Measurements from ENCODE around the gene DHRS2. TPM values are rescaled to one million over a fixed set of nuclear protein-coding genes. Genes with fewer than 3 reads are reported as not detected.

DHRS2 gene
- total RNA-seq, 4 donors from 2014 or later = 0.28 to 0.37 TPM; not detected in 2

DNA sequence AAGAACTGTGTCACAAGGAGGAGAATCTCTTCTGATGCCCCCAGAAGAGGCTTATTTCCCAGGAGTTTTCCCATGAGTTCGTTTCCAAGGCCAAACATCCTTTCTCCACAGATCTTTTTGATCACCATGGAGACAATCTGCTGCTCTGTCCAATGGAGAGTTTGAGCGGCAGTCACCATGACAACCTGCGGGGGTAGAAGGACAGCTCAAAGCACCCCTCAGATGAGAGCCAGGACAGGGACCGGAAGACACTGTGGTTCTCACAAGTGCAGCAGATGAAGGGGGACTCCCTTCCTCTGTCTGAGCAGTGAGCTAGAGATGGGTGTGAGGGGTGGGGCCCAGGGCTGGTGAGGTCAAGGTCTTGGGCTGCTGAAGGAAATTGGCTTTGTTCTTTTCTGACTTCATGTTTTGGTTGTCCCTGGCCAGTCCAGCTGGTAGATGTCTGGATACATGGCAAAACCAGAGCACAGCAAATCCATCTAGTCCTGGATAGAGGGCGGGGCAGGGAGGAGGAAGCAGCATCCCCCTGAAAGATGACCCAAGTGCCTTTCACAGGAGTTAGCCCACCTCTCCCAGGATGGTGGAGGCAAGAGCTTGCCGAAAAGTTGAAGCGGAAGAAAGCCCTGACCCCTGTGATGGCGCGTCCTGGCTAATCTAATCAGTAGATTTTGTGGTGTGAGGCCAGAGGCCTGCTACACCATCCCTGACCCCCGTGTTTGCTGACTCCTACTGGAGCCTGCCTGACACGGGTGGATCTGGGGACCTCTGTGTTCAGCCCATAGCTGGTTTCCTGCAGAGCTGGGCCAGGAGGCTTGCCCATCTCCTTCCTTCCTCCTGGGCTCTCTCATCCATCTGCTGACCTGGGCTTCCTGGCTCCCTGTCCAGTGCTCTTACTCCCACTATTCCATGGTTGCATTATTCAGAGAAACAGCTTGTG is 24.4 kb downstream of the DHRS2 start:
- no peaks in the 10 kb centered on the region for H3K27me3 ChIP-seq
- intact Hi-C loops (cut with DNase I; ENCODE audit: low total_unique reads) = no loop called here
- no peak for DNase-seq

DNA sequence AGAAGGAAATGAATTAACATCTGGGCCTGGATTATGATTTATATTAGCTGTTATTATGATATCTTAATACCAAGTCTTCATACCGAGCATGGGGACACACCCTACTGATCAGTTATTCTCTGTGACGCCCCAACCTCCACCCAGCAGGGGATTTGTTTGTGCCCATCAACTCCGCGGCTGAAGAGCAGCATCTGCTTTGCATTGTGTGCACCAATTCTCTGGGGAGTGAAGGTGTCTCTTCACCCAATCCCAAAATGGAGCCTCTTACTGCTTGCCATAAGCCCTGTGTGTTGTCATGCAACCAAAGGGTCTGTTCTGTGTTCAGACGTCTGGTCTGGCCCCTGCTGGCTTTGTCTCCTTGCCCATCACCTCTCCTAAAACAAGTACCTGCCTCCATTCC is 25.4 kb downstream of the DHRS2 start:
- no peak overlapping the region for H3K27ac ChIP-seq
- TF ChIP-seq POLR2A (IDR thresholded peaks at IDR 0.05) = no peak
- TF ChIP-seq, protein P1, sequence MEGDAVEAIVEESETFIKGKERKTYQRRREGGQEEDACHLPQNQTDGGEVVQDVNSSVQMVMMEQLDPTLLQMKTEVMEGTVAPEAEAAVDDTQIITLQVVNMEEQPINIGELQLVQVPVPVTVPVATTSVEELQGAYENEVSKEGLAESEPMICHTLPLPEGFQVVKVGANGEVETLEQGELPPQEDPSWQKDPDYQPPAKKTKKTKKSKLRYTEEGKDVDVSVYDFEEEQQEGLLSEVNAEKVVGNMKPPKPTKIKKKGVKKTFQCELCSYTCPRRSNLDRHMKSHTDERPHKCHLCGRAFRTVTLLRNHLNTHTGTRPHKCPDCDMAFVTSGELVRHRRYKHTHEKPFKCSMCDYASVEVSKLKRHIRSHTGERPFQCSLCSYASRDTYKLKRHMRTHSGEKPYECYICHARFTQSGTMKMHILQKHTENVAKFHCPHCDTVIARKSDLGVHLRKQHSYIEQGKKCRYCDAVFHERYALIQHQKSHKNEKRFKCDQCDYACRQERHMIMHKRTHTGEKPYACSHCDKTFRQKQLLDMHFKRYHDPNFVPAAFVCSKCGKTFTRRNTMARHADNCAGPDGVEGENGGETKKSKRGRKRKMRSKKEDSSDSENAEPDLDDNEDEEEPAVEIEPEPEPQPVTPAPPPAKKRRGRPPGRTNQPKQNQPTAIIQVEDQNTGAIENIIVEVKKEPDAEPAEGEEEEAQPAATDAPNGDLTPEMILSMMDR (IDR thresholded peaks at IDR 0.05) = no peak
- H3K4me3 ChIP-seq = no peak overlapping the region
- H3K9me3 ChIP-seq = no peaks in the 10 kb centered on the region
- no peaks in the 10 kb centered on the region for H3K4me1 ChIP-seq
- DNase-seq = no peak
- intact Hi-C loops (cut with DNase I; ENCODE audit: low total_unique reads) = no loop called here
- no peaks in the 10 kb centered on the region for H3K36me3 ChIP-seq
- H3K27me3 ChIP-seq = no peaks in the 10 kb centered on the region

More for the DNA sequence above, 24.4 kb downstream of the DHRS2 start:
- H3K9me3 ChIP-seq = no peaks in the 10 kb centered on the region
- H3K4me1 ChIP-seq = no peaks in the 10 kb centered on the region
- no peak for TF ChIP-seq POLR2A (IDR thresholded peaks at IDR 0.05)
- TF ChIP-seq, protein P1 (IDR thresholded peaks at IDR 0.05) = no peak
- H3K4me3 ChIP-seq = no peak overlapping the region
- no peaks in the 10 kb centered on the region for H3K36me3 ChIP-seq
- no peak overlapping the region for H3K27ac ChIP-seq

DNA sequence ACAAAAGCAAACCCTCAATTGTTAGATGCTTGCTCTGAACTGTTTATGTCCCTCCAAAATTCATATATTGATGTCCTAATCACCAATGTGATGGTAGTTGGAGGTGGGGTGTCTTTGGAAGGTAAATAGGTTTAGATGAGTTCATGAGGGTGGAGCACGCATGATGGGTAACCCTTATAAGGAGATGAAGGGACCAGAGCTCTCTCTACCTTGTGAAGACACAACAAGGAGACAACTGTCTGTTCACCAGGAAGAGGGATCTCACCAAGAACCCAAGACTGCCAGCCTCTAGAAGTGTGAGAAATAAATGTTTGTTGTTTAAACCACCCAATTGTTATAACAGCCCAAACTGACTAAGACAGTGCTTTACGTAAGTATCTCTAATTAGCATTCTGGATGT is 27.0 kb downstream of the DHRS2 start:
- TF ChIP-seq, protein P1 (IDR thresholded peaks at IDR 0.05) = no peak
- TF ChIP-seq POLR2A (IDR thresholded peaks at IDR 0.05) = no peak
- H3K36me3 ChIP-seq = no peaks in the 10 kb centered on the region
- no peaks in the 10 kb centered on the region for H3K4me1 ChIP-seq
- DNase-seq = no peak
- H3K27me3 ChIP-seq = no peaks in the 10 kb centered on the region
- H3K4me3 ChIP-seq = no peak overlapping the region
- no peak overlapping the region for H3K27ac ChIP-seq
- intact Hi-C loops (cut with DNase I; ENCODE audit: low total_unique reads) = no loop called here
- H3K9me3 ChIP-seq = no peaks in the 10 kb centered on the region

DNA sequence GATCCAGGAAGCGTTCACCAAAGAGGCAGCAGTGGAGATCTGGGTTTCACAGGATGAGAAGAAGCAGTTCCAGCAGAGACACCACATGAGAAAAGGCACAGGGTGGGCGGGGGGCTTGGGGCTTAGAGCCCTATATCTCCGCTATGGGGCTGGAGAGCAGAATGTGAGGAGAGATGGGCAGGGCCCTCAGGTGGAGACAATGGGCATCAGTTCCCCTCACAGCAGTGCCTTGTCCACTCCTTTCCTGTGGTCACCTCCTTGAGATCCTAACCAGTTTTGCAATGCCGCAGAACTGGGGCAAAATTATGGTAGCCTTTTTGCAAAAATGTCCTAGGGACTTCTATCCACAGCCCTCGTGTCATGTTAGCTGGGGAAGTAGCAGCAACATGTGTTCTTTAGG is 27.5 kb downstream of the DHRS2 start:
- H3K4me3 ChIP-seq = no peak overlapping the region
- H3K4me1 ChIP-seq = no peaks in the 10 kb centered on the region
- no peak for TF ChIP-seq POLR2A (IDR thresholded peaks at IDR 0.05)
- TF ChIP-seq, protein P1 (IDR thresholded peaks at IDR 0.05) = no peak
- H3K36me3 ChIP-seq = no peaks in the 10 kb centered on the region
- no peaks in the 10 kb centered on the region for H3K9me3 ChIP-seq
- intact Hi-C loops (cut with DNase I; ENCODE audit: low total_unique reads) = no loop called here
- DNase-seq = no peak
- no peak overlapping the region for H3K27ac ChIP-seq
- no peaks in the 10 kb centered on the region for H3K27me3 ChIP-seq

DNA sequence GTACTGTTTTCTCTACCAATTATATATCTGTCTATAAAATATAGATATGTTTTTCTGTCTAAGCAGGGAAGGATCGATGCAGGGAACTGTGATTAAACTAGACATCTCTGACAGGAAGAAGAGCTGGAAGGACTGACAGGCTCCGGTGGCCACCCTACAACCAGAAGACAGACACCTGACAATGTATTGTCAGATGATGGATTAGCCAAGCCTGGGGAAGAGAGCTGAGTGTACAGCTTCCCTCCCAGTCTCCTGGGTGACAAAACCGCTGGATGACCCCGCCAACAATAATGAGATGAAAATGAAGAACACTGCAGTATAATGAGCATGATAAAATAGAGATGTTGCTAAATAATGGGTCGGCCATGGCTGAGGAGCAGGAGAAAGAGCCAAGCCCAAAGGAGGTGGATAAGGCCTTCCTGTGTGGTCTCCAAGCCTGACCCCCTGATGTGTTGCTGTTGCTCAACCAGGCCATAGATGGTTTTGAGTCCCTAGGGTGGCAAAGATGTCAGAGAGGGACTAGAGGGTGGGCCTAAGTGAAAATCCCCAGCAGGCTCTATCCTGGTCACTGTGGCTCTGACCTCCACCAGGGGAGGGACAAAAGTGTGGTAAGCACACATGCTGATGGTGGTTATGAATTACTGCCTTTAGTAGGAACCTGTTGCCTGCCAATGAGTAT is 28.2 kb downstream of the DHRS2 start:
- intact Hi-C loops (cut with DNase I; ENCODE audit: low total_unique reads) = no loop called here

More for the DNA sequence above, 28.2 kb downstream of the DHRS2 start:
- Histone ChIP-seq H3K27ac (no peak overlapping the region), H3K36me3 (no peaks in the 10 kb centered on the region), H3K4me3 (no peak overlapping the region), H3K9me3 (no peaks in the 10 kb centered on the region), H3K4me1 (no peaks in the 10 kb centered on the region), H3K27me3 (no peaks in the 10 kb centered on the region)
- no peak for DNase-seq
- TF ChIP-seq, protein P1 (IDR thresholded peaks at IDR 0.05) = no peak
- no peak for TF ChIP-seq POLR2A (IDR thresholded peaks at IDR 0.05)
